ENCODE measurements around the gene FYCO1.

Gene FYCO1

GRCh38 chr3:45881078-45882022 lies 114.3 kb downstream of the FYCO1 start:
- peak; percentile 55 for DNase-seq

DNA sequence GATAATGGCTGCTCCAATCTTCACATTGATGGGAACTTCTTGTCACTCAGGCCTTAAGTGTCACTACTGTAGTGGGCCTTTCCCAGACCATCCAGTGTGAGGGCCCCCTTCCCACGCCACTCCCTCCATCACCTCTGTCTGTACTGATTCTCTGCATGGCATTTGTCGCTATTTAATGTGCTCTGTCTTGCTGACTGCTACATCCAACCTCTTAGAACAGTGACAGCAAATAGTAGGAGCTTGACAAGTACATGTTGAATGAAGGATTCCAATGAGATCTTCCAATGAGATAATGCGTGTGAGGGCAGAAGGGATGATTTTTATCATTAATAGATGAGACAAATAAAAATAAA lies 114.9 kb downstream of the FYCO1 start:
- DNase-seq, result no peak

GRCh38 chr3:45878124-45878523 lies 117.5 kb downstream of the FYCO1 start:
- DNase-seq, result no peak

DNA sequence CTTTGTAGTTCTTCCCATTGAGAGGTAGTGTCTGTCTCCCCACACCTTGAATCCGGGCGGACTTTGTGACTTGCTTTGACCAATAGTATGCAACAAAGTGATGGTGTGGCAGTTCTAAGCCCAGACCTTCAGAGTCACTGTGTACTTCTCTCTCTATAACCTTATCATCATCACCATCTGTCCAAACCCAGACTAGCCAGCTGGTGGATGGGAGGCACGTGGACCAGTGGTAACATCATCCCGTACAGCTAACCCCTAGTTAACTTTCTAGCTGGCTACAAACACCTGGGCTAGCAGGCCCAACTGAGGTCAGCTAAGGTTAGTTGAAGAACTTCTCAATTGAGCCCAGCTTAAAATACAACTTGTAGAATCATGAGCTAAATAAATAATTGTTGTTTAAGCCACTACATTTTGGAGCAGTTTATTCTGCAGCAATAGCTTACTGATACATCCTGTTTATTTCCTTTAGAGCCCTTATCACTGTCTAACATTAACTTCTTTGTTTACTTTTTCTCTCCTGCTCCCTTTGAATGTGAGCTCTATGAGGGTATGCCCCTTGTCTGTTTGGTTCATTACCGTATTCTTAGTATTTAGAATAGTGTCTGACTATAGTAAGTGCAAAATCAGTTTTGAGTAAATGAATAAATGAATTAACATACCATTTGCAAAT lies 120.8 kb downstream of the FYCO1 start:
- DNase-seq, result no peak

- no peak for DNase-seq
Measured at GRCh38 chr3:45873638-45874037, 122.0 kb downstream of the FYCO1 start.

- no peak for DNase-seq
Measured at GRCh38 chr3:45873036-45873435, 122.6 kb downstream of the FYCO1 start.

DNA sequence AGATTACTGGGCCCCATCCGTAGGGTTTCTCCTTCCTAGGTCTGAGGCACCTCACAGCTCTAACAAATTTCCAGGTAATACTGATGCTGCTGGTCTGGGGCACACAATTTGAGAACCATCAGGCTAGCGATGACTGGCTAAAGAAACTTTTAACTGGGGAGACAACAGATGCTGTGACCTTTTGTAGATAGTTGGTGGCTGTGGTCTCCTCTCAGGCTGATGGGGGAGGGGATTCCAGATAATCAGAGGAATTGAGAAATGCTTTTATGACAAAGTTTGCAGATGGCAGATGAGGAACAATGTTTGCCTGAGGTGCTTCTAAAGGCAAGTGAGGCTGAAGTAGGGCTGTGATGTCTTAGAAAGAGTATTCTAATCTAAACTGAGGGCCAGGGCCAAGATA lies 123.1 kb downstream of the FYCO1 start:
- no peak for DNase-seq

- DNase-seq, result no peak
Measured at GRCh38 chr3:45871780-45872179, 123.8 kb downstream of the FYCO1 start.

DNA sequence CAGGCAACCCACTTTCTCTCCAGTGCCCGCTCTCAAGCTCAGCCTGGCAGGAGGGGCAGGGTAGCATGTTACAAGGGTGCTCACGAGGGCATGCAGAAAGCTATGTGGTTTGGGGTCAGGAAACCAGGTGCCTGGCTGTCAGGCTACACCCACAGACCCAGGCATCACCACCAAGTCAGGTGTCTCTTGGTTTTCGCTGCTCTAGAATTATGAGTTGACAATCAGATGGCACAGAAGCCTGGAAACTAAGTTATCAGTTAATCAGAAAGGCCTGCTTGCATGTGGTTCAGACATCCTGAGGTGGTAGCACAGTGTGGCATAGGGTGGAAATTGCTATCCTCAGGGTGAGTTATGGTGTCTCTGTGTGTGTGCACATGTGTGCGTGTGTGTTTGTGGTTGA lies 125.5 kb downstream of the FYCO1 start:
- peak; percentile 60 for DNase-seq

GRCh38 chr3:45869638-45870037 lies 126.0 kb downstream of the FYCO1 start:
- no peak for DNase-seq

DNA sequence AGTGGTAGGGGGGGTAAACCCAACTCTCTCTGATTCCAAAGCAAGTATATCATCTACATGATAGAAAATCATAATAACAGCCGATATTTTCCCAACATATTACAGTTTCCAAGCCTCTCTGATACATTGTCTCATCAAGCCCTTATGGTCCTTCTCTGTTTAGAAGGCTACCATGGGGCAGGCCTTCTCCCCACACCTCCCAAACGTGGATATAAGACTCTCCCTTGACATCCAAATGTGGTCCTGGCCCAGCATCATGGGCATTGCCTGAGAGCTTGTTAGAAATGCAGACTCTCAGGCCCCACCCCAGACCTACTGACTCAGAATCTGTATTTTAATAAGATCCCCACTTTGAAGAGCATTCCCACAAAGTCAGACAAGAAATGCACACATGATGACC lies 127.0 kb downstream of the FYCO1 start:
- DNase-seq, result no peak

GRCh38 chr3:45868213-45868612 lies 127.4 kb downstream of the FYCO1 start:
- DNase-seq, result no peak
